BJ (cell line): ENCODE measurements around the gene ROS1. TPM values are rescaled to one million over a fixed set of nuclear protein-coding genes. Genes with fewer than 3 reads are reported as not detected.

Source experiments
- CTCF ChIA-PET: fragments of 350-600 bp; formaldehyde crosslinking; extraction: SDS; loops from one replicate; lab custom pipeline; 2021; ENCODE audit warnings: antibody characterized with exemption, inconsistent platforms; lab: Yijun Ruan, JAX
- POLR2A ChIA-PET: fragments of 300-600 bp; sonication (Branson Sonifier 250); formaldehyde crosslinking; extraction: SDS; loops from one replicate; lab custom pipeline; 2021; ENCODE audit warnings: antibody characterized with exemption; lab: Charles Lee
- DNase-seq: peaks from one replicate; pipeline ENCODE4 v3.0.0-alpha.2; 2011; ENCODE audit warnings: low read depth
- H3K27me3 ChIP-seq: 2 replicates; pipeline ENCODE4 v1.6.0; 2011; ENCODE audit warnings: low read length; ENCODE audit not compliant: control insufficient read depth, insufficient read depth
- H3K36me3 ChIP-seq: 2 replicates; pipeline ENCODE4 v1.5.1; 2011; ENCODE audit warnings: low read length; ENCODE audit not compliant: control insufficient read depth, insufficient read depth
- H3K4me3 ChIP-seq: 2 replicates; pipeline ENCODE4 v1.5.1; 2011; ENCODE audit warnings: low read depth, mild to moderate bottlenecking, control low read depth, low read length
- CTCF ChIP-seq: IDR thresholded peaks from 2 replicates; pipeline ENCODE4 v1.5.1; 2011; ENCODE audit warnings: low read depth, mild to moderate bottlenecking, control low read depth, inconsistent platforms, low read length, moderate library complexity; ENCODE audit not compliant: insufficient read depth
- polyA plus RNA-seq: library from polyadenylated mRNA; depleted of rRNA; stranded (reverse); fragments of >200 nt; gene quantifications from 2 replicates; pipeline ENCODE4 v1.2.3, GENCODE V29; 2011

Gene ROS1
- polyA plus RNA-seq, 1 experiment: 0.16 TPM

- no peak for DNase-seq
- Histone ChIP-seq H3K4me3 (no peak overlapping the region), H3K36me3 (no peaks in the 10 kb centered on the region), H3K27me3 (peaks cover 44% of the 10 kb centered on the region)
- no peak for TF ChIP-seq CTCF
- CTCF ChIA-PET: interaction anchor here (1.5 kb wide), 1 partner anchor 9 kb away, joined by 4 read pairs; no protein-coding TSS in a partner anchor
- POLR2A ChIA-PET: no interaction called here
Observed at GRCh38 chr6:117270843-117271507, 154.8 kb downstream of the ROS1 start.

- TF ChIP-seq CTCF: no peak
- no peak for DNase-seq
- POLR2A ChIA-PET: no interaction called here
- Histone ChIP-seq H3K4me3 (no peak overlapping the region), H3K36me3 (no peaks in the 10 kb centered on the region), H3K27me3 (peaks cover 48% of the 10 kb centered on the region)
- CTCF ChIA-PET: interaction anchor here (1.5 kb wide), 1 partner anchor 10 kb away, joined by 4 read pairs; no protein-coding TSS in a partner anchor
Observed at GRCh38 chr6:117270055-117270842, 155.5 kb downstream of the ROS1 start.

- peaks cover 52% of the 10 kb centered on the region for H3K27me3 ChIP-seq
- CTCF ChIA-PET: interaction anchor here (1.5 kb wide), 1 partner anchor 10 kb away, joined by 4 read pairs; no protein-coding TSS in a partner anchor
- POLR2A ChIA-PET: no interaction called here
Observed at GRCh38 chr6:117269638-117270054, 156.1 kb downstream of the ROS1 start.

GRCh38 chr6:117268924-117269323, 156.8 kb downstream of the ROS1 start:
- ChIA-PET POLR2A (no interaction called here), CTCF (no interaction called here)
- no peak overlapping the region for H3K4me3 ChIP-seq
- DNase-seq: no peak
- H3K27me3 ChIP-seq: peaks cover 59% of the 10 kb centered on the region
- no peaks in the 10 kb centered on the region for H3K36me3 ChIP-seq
- no peak for TF ChIP-seq CTCF

More at GRCh38 chr6:117269638-117270054, 156.1 kb downstream of the ROS1 start:
- no peak for DNase-seq
- Histone ChIP-seq H3K4me3 (no peak overlapping the region), H3K36me3 (no peaks in the 10 kb centered on the region)
- no peak for TF ChIP-seq CTCF

GRCh38 chr6:117267766-117268534, 157.8 kb downstream of the ROS1 start:
- no peak for DNase-seq
- ChIA-PET POLR2A (no interaction called here), CTCF (no interaction called here)
- Histone ChIP-seq H3K4me3 (no peak overlapping the region), H3K36me3 (no peaks in the 10 kb centered on the region), H3K27me3 (peaks cover 67% of the 10 kb centered on the region)
- no peak for TF ChIP-seq CTCF
